A673 (cell line): ENCODE data around the gene COL5A1. TPM values are rescaled to one million over a fixed set of nuclear protein-coding genes. Genes with fewer than 3 reads are reported as not detected.

Experiments used
- BruUV-seq: library from RNA; stranded (reverse); fragments of 400-500 nt; replicated peaks from 2 replicates; lab custom pipeline; 2021; lab: Mats Ljungman, UMichigan
- CTCF ChIA-PET: fragments of 300-600 bp; sonication (Branson Sonifier 250); formaldehyde crosslinking; loops from one replicate; lab custom pipeline; 2022; ENCODE audit warnings: antibody characterized with exemption; lab: Charles Lee
- POLR2A ChIA-PET: fragments of 300-600 bp; sonication (Branson Sonifier 250); formaldehyde crosslinking; loops from one replicate; lab custom pipeline; 2022; ENCODE audit warnings: antibody characterized with exemption; ENCODE audit not compliant: low non-redundant PET; lab: Charles Lee
- DNase-seq: peaks from one replicate; pipeline ENCODE4 v3.0.0-alpha.2; 2015; ENCODE audit warnings: low spot score
- H3K27ac ChIP-seq: fragments of 200-600 bp; sonication (generic); 2 replicates; pipeline ENCODE4 v1.5.1; 2016; ENCODE audit warnings: mixed run types, low read depth, mild to moderate bottlenecking, mixed read lengths, antibody characterized with exemption, low read length; ENCODE audit not compliant: poor library complexity, severe bottlenecking
- H3K27me3 ChIP-seq: fragments of 200-600 bp; sonication (generic); replicated peaks from 2 replicates; pipeline ENCODE4 v1.6.1; 2017; ENCODE audit warnings: mixed run types, low read depth, mild to moderate bottlenecking, mixed read lengths, antibody characterized with exemption, low read length; ENCODE audit not compliant: insufficient read depth, poor library complexity
- H3K36me3 ChIP-seq: fragments of 200-600 bp; sonication (generic); 2 replicates; pipeline ENCODE4 v1.6.1; 2016; ENCODE audit warnings: mixed run types, mild to moderate bottlenecking, mixed read lengths, antibody characterized with exemption, low read length; ENCODE audit not compliant: insufficient read depth, poor library complexity, severe bottlenecking
- H3K4me1 ChIP-seq: fragments of 200-600 bp; sonication (generic); 2 replicates; pipeline ENCODE4 v1.6.1; 2017; ENCODE audit warnings: mixed run types, mild to moderate bottlenecking, mixed read lengths, antibody characterized with exemption, low read length; ENCODE audit not compliant: insufficient read depth, poor library complexity, severe bottlenecking
- H3K4me3 ChIP-seq: fragments of 200-600 bp; sonication (generic); 2 replicates; pipeline ENCODE4 v1.5.1; 2016; ENCODE audit warnings: low read depth, mixed run types, mild to moderate bottlenecking, mixed read lengths, low read length; ENCODE audit not compliant: poor library complexity, severe bottlenecking
- H3K9me3 ChIP-seq: fragments of 200-600 bp; sonication (generic); 2 replicates; pipeline ENCODE4 v1.6.1; 2016; ENCODE audit warnings: mixed run types, low read depth, mild to moderate bottlenecking, mixed read lengths, antibody characterized with exemption, low read length; ENCODE audit not compliant: poor library complexity, severe bottlenecking
- CTCF ChIP-seq: fragments of 300-800, 200-600 bp; sonication (generic); conservative IDR thresholded peaks from 2 replicates; pipeline ENCODE4 v1.5.1; 2017; ENCODE audit warnings: low read depth, mild to moderate bottlenecking, antibody characterized with exemption, low read length, moderate library complexity, mixed read lengths
- EZH2 ChIP-seq: fragments of 200-600 bp; sonication (generic); IDR thresholded peaks from 2 replicates; pipeline ENCODE4 v1.6.1; 2017; ENCODE audit warnings: borderline replicate concordance, low read depth, mild to moderate bottlenecking, mixed read lengths, antibody characterized with exemption, low read length; ENCODE audit not compliant: poor library complexity, severe bottlenecking
- intact Hi-C: fragments of 100-400 bp; cut with micrococcal nuclease; formaldehyde crosslinking; loops from one replicate; pipeline ENCODE4 v1.10.0; 2022; ENCODE audit not compliant: unreplicated experiment
- total RNA-seq: library from RNA; stranded (reverse); gene quantifications from 2 replicates; pipeline ENCODE4 v1.2.3, GENCODE V29; 2021

Gene COL5A1
- total RNA-seq, 1 experiment from 2014 or later = 33.6 TPM

DNA sequence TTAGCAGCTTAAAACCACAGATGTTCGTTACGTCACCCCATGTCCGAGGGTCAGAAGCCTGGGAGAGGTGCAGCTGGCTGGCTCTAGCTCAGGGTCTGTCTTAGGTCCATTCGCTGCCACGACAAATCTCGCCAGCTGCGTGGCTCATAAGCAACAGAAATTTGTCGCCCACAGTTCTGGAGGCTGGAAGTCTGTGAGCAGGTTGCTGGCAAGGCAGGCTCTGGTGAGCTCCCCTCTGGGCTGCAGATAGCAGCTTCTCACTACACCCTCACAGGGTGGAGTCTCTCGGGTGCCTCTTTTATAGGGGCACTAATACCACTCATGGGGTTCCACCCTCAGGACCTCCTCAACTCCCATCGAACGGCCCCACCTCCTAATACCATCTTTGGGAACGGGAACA is 198.9 kb downstream of the COL5A1 start:
- no TSS peak for BruUV-seq
- CTCF ChIA-PET = no interaction called here

GRCh38 chr9:134841180-134841904 is 199.7 kb downstream of the COL5A1 start:
- TF ChIP-seq CTCF (no peak), EZH2 (no peak)
- Histone ChIP-seq H3K27me3 (no peaks in the 10 kb centered on the region), H3K9me3 (no peaks in the 10 kb centered on the region), H3K36me3 (no peaks in the 10 kb centered on the region), H3K27ac (no peak overlapping the region), H3K4me3 (no peak overlapping the region), H3K4me1 (no peaks in the 10 kb centered on the region)
- CTCF ChIA-PET = no interaction called here
- BruUV-seq = no TSS peak
- DNase-seq = no peak
- intact Hi-C loops = no loop called here
- POLR2A ChIA-PET = no interaction called here

More for the DNA sequence above, 198.9 kb downstream of the COL5A1 start:
- Histone ChIP-seq H3K36me3 (no peaks in the 10 kb centered on the region), H3K9me3 (no peaks in the 10 kb centered on the region), H3K4me3 (no peak overlapping the region), H3K27me3 (no peaks in the 10 kb centered on the region), H3K27ac (no peak overlapping the region), H3K4me1 (no peaks in the 10 kb centered on the region)
- no peak for TF ChIP-seq CTCF
- no peak for TF ChIP-seq EZH2
- DNase-seq = no peak
- POLR2A ChIA-PET = no interaction called here
- intact Hi-C loops = no loop called here

- no peaks in the 10 kb centered on the region for H3K4me1 ChIP-seq
- BruUV-seq = no TSS peak
- ChIA-PET POLR2A (no interaction called here), CTCF (no interaction called here)
- no peaks in the 10 kb centered on the region for H3K36me3 ChIP-seq
- no peak overlapping the region for H3K27ac ChIP-seq
- no peak for TF ChIP-seq CTCF
- TF ChIP-seq EZH2 = no peak
- no peak overlapping the region for H3K4me3 ChIP-seq
- no peaks in the 10 kb centered on the region for H3K9me3 ChIP-seq
- intact Hi-C loops = no loop called here
- H3K27me3 ChIP-seq = no peaks in the 10 kb centered on the region
- no peak for DNase-seq
These were observed 200.7 kb downstream of the COL5A1 start for GRCh38 chr9:134842321-134842720.
